ENCODE data around the gene PROK2.

Gene PROK2

DNA sequence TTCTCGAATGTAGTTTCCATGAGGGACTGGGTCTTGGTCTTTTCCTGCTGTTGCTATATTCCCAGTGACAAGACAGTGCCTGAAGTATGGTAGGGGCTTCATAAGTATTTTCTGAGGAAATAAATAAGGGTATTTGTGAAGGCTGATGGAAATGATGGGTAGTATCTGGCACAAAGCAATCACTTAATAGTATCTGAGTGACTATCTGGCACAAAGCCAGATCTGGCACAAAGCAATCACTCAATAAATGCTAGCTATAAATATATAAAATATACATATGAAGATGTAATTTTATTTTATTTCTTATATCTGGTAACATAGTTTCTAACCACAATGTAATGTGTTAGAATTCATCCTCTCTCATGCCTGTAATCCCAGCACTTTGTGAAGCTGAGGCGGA is 20.7 kb upstream of the PROK2 start:
- Histone ChIP-seq H3K27ac (replicated peaks; ENCODE audit: low read length) (no peak overlapping the region), H4K8ac (ENCODE audit: low read depth, low read length) (no peak overlapping the region), H3K4me2 (ENCODE audit: insufficient read depth, low read length, poor library complexity, severe bottlenecking) (no peak overlapping the region), H4K91ac (ENCODE audit: low read depth, low read length, poor library complexity) (no peak overlapping the region), H3K36me3 (replicated peaks in 1 of 2; ENCODE audit: control insufficient read depth in 2 of 2, insufficient read depth in 2 of 2, low read length in 2 of 2) (no peaks in the 10 kb centered on the region), H3K9me3 (replicated peaks in 1 of 2; ENCODE audit: control insufficient read depth in 2 of 2, insufficient read depth in 1 of 2, low read depth in 1 of 2, low read length in 2 of 2) (no peaks in the 10 kb centered on the region), H3K4me1 (ENCODE audit: control insufficient read depth in 2 of 2, insufficient read depth in 1 of 2, low read depth in 1 of 2, low read length in 2 of 2) (peaks cover 0 to 9% of the 10 kb centered on the region in 2 donors), H3K27me3 (ENCODE audit: control insufficient read depth in 3 of 3, insufficient read depth in 3 of 3, low read depth in 1 of 3, low read length in 3 of 3) (peaks cover 0 to 3% (median 0%) of the 10 kb centered on the region in 3 experiments), H3K9ac (ENCODE audit: low read depth, low read length, poor library complexity) (no peak overlapping the region), H3K14ac (ENCODE audit: low read length) (no peak overlapping the region), H2BK120ac (ENCODE audit: low read depth, low read length) (no peak overlapping the region), H2AK5ac (ENCODE audit: low read depth, low read length) (no peak overlapping the region), H2BK15ac (ENCODE audit: low read length) (no peak overlapping the region), H3K4me3 (ENCODE audit: low read length in 2 of 2) (no peak overlapping the region), H3K18ac (ENCODE audit: low read length) (no peak overlapping the region), H3K4ac (ENCODE audit: low read length) (no peak overlapping the region), H3K79me1 (ENCODE audit: low read depth, low read length) (no peaks in the 10 kb centered on the region), H3K23ac (ENCODE audit: low read depth, low read length, poor library complexity) (no peak overlapping the region), H2BK5ac (ENCODE audit: low read length) (no peak overlapping the region), H2BK12ac (ENCODE audit: low read length) (no peak overlapping the region), H2AFZ (ENCODE audit: low read length) (no peak overlapping the region)
- no CpG with 5 or more reads among the region's 2 CpGs for WGBS, 2 donors (ENCODE audit: extremely low coverage in 2 of 2, insufficient read length in 2 of 2, insufficient replicate concordance in 1 of 2)
- no peak for DNase-seq (ENCODE audit: low spot score)

GRCh38 chr3:71805199-71805598 is 20.3 kb upstream of the PROK2 start:
- Histone ChIP-seq H3K4me3 (ENCODE audit: low read length in 2 of 2) (no peak overlapping the region), H3K27ac (replicated peaks; ENCODE audit: low read length) (no peak overlapping the region), H3K36me3 (replicated peaks in 1 of 2; ENCODE audit: control insufficient read depth in 2 of 2, insufficient read depth in 2 of 2, low read length in 2 of 2) (no peaks in the 10 kb centered on the region), H3K9me3 (replicated peaks in 1 of 2; ENCODE audit: control insufficient read depth in 2 of 2, insufficient read depth in 1 of 2, low read depth in 1 of 2, low read length in 2 of 2) (no peaks in the 10 kb centered on the region), H2BK12ac (ENCODE audit: low read length) (no peak overlapping the region), H3K4me1 (ENCODE audit: control insufficient read depth in 2 of 2, insufficient read depth in 1 of 2, low read depth in 1 of 2, low read length in 2 of 2) (peaks cover 0 to 9% of the 10 kb centered on the region in 2 donors), H3K4ac (ENCODE audit: low read length) (no peak overlapping the region), H2AK5ac (ENCODE audit: low read depth, low read length) (no peak overlapping the region), H3K27me3 (ENCODE audit: control insufficient read depth in 3 of 3, insufficient read depth in 3 of 3, low read depth in 1 of 3, low read length in 3 of 3) (peaks cover 0 to 3% (median 0%) of the 10 kb centered on the region in 3 experiments), H3K4me2 (ENCODE audit: insufficient read depth, low read length, poor library complexity, severe bottlenecking) (no peak overlapping the region), H3K9ac (ENCODE audit: low read depth, low read length, poor library complexity) (no peak overlapping the region), H2BK15ac (ENCODE audit: low read length) (no peak overlapping the region), H3K14ac (ENCODE audit: low read length) (no peak overlapping the region), H3K79me1 (ENCODE audit: low read depth, low read length) (no peaks in the 10 kb centered on the region), H2AFZ (ENCODE audit: low read length) (no peak overlapping the region), H3K23ac (ENCODE audit: low read depth, low read length, poor library complexity) (no peak overlapping the region), H2BK5ac (ENCODE audit: low read length) (no peak overlapping the region), H3K18ac (ENCODE audit: low read length) (no peak overlapping the region), H2BK120ac (ENCODE audit: low read depth, low read length) (no peak overlapping the region), H4K91ac (ENCODE audit: low read depth, low read length, poor library complexity) (no peak overlapping the region), H4K8ac (ENCODE audit: low read depth, low read length) (no peak overlapping the region)
- no CpG with 5 or more reads among the region's 3 CpGs for WGBS, 2 donors (ENCODE audit: extremely low coverage in 2 of 2, insufficient read length in 2 of 2, insufficient replicate concordance in 1 of 2)
- no peak for DNase-seq (ENCODE audit: low spot score)

DNA sequence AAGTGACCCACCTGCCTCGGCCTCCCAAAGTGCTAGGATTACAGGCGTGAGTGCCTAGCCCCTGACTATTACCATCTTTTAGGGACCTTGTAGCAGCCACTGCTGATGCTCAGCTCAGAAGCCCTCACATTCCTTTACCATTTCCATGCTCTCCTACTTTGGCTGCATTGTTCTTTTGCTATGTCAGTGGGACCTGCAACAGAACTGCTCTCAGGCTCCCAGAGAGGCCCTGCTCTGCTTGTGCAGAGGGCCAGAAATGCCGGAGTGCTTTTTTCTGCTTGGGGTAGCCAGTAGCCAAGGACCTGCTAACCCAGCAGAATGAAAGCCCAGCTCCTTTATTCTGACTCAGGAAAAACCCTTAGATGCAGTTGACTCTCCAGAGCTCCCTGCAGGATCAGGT is 18.3 kb upstream of the PROK2 start:
- no peak overlapping the region for H4K91ac ChIP-seq (ENCODE audit: low read depth, low read length, poor library complexity)
- H2BK120ac ChIP-seq (ENCODE audit: low read depth, low read length) = no peak overlapping the region
- H3K4ac ChIP-seq (ENCODE audit: low read length) = no peak overlapping the region
- H3K27ac ChIP-seq (replicated peaks; ENCODE audit: low read length) = no peak overlapping the region
- no peak overlapping the region for H3K23ac ChIP-seq (ENCODE audit: low read depth, low read length, poor library complexity)
- DNase-seq (ENCODE audit: low spot score) = no peak
- H3K36me3 ChIP-seq (replicated peaks in 1 of 2; ENCODE audit: control insufficient read depth in 2 of 2, insufficient read depth in 2 of 2, low read length in 2 of 2) = no peaks in the 10 kb centered on the region
- no peak overlapping the region for H2AFZ ChIP-seq (ENCODE audit: low read length)
- no peak overlapping the region for H2BK12ac ChIP-seq (ENCODE audit: low read length)
- no peak overlapping the region for H2BK5ac ChIP-seq (ENCODE audit: low read length)
- H3K4me1 ChIP-seq (ENCODE audit: control insufficient read depth in 2 of 2, insufficient read depth in 1 of 2, low read depth in 1 of 2, low read length in 2 of 2) = peaks cover 0 to 9% of the 10 kb centered on the region in 2 donors
- H3K9ac ChIP-seq (ENCODE audit: low read depth, low read length, poor library complexity) = no peak overlapping the region
- no peak overlapping the region for H3K4me2 ChIP-seq (ENCODE audit: insufficient read depth, low read length, poor library complexity, severe bottlenecking)
- H4K8ac ChIP-seq (ENCODE audit: low read depth, low read length) = no peak overlapping the region
- H3K14ac ChIP-seq (ENCODE audit: low read length) = no peak overlapping the region
- H2AK5ac ChIP-seq (ENCODE audit: low read depth, low read length) = no peak overlapping the region
- no peak overlapping the region for H2BK15ac ChIP-seq (ENCODE audit: low read length)
- H3K79me1 ChIP-seq (ENCODE audit: low read depth, low read length) = no peaks in the 10 kb centered on the region
- WGBS, 2 donors (ENCODE audit: extremely low coverage in 2 of 2, insufficient read length in 2 of 2, insufficient replicate concordance in 1 of 2) = no CpG with 5 or more reads among the region's 3 CpGs
- peaks cover 0 to 3% (median 0%) of the 10 kb centered on the region in 3 experiments for H3K27me3 ChIP-seq (ENCODE audit: control insufficient read depth in 3 of 3, insufficient read depth in 3 of 3, low read depth in 1 of 3, low read length in 3 of 3)
- H3K18ac ChIP-seq (ENCODE audit: low read length) = no peak overlapping the region
- H3K9me3 ChIP-seq (replicated peaks in 1 of 2; ENCODE audit: control insufficient read depth in 2 of 2, insufficient read depth in 1 of 2, low read depth in 1 of 2, low read length in 2 of 2) = no peaks in the 10 kb centered on the region
- no peak overlapping the region for H3K4me3 ChIP-seq (ENCODE audit: low read length in 2 of 2)

DNA sequence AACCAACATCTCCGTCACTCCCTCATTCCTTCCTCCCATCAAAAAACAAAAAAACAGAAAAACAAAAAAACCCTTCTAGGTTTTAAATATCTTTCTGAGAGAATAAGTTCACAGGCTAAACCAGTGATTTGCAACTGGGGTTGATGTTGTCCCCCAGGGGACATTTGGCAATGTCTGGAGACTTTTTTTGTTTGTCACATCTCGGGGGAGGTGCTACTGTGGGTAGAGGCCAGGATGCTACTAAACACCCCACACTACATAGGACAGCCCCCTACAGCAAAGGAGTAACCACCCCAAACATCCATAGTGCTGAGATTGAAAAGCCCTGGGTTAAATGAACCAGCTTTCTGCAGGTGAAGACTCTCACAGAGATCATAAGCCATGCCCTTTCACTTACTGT is 17.0 kb upstream of the PROK2 start:
- Histone ChIP-seq H3K9me3 (replicated peaks in 1 of 2; ENCODE audit: control insufficient read depth in 2 of 2, insufficient read depth in 1 of 2, low read depth in 1 of 2, low read length in 2 of 2) (no peaks in the 10 kb centered on the region), H3K23ac (ENCODE audit: low read depth, low read length, poor library complexity) (no peak overlapping the region), H3K4me2 (ENCODE audit: insufficient read depth, low read length, poor library complexity, severe bottlenecking) (no peak overlapping the region), H3K36me3 (replicated peaks in 1 of 2; ENCODE audit: control insufficient read depth in 2 of 2, insufficient read depth in 2 of 2, low read length in 2 of 2) (no peaks in the 10 kb centered on the region), H3K79me1 (ENCODE audit: low read depth, low read length) (peaks cover 2% of the 10 kb centered on the region), H3K27ac (replicated peaks; ENCODE audit: low read length) (no peak overlapping the region), H3K14ac (ENCODE audit: low read length) (no peak overlapping the region), H3K4me3 (ENCODE audit: low read length in 2 of 2) (no peak overlapping the region), H3K4ac (ENCODE audit: low read length) (no peak overlapping the region), H4K8ac (ENCODE audit: low read depth, low read length) (no peak overlapping the region), H3K18ac (ENCODE audit: low read length) (no peak overlapping the region), H3K9ac (ENCODE audit: low read depth, low read length, poor library complexity) (no peak overlapping the region), H2BK5ac (ENCODE audit: low read length) (no peak overlapping the region), H2BK120ac (ENCODE audit: low read depth, low read length) (no peak overlapping the region), H3K27me3 (ENCODE audit: control insufficient read depth in 3 of 3, insufficient read depth in 3 of 3, low read depth in 1 of 3, low read length in 3 of 3) (peaks cover 0 to 7% (median 0%) of the 10 kb centered on the region in 3 experiments), H2AK5ac (ENCODE audit: low read depth, low read length) (no peak overlapping the region), H4K91ac (ENCODE audit: low read depth, low read length, poor library complexity) (no peak overlapping the region), H2BK15ac (ENCODE audit: low read length) (no peak overlapping the region), H3K4me1 (ENCODE audit: control insufficient read depth in 2 of 2, insufficient read depth in 1 of 2, low read depth in 1 of 2, low read length in 2 of 2) (peaks cover 0 to 9% of the 10 kb centered on the region in 2 donors), H2AFZ (ENCODE audit: low read length) (no peak overlapping the region), H2BK12ac (ENCODE audit: low read length) (no peak overlapping the region)
- DNase-seq (ENCODE audit: low spot score) = no peak
- WGBS, 2 donors (ENCODE audit: extremely low coverage in 2 of 2, insufficient read length in 2 of 2, insufficient replicate concordance in 1 of 2) = 100% methylated on average over 1 of the region's 2 CpGs
